H1 (cell line): ENCODE measurements around the gene SGO2. TPM values are rescaled to one million over a fixed set of nuclear protein-coding genes. Genes with fewer than 3 reads are reported as not detected.
"Not testable (repeated sequence)": the region's sequence is repeated elsewhere in the genome, so short reads cannot be mapped to it uniquely, and the experiment has no call there.

Experiments
- CTCF ChIA-PET: fragments of 300-600 bp; sonication (Branson Sonifier 250); formaldehyde crosslinking; loops from one replicate; lab custom pipeline; 2021; ENCODE audit not compliant: partially characterized antibody; lab: Charles Lee
- POLR2A ChIA-PET: fragments of 300-600 bp; sonication (Branson Sonifier 250); formaldehyde crosslinking; loops from one replicate; lab custom pipeline; 2021; ENCODE audit warnings: inconsistent platforms; ENCODE audit not compliant: partially characterized antibody; lab: Charles Lee
- DNase-seq, 2 experiments: peaks; one replicate each; pipeline versions ENCODE4 v3.0.0 to v3.0.0-alpha.2; 2010 to 2022; ENCODE audit warnings: low spot score in 2 of 2, low read depth in 1 of 2, mixed read lengths in 1 of 2
- FAIRE-seq: peaks from 2 replicates; lab custom pipeline; 2011; peaks lifted over from hg19 to GRCh38; lab: Jason Lieb, UNC
- H2AFZ ChIP-seq: 2 replicates; pipeline ENCODE4 v1.8.1; 2012; ENCODE audit warnings: low read length, inconsistent platforms
- H2AK5ac ChIP-seq: 2 replicates; pipeline ENCODE4 v1.6.1; 2013; ENCODE audit warnings: low read depth, low read length
- H2BK120ac ChIP-seq: replicated peaks from 2 replicates; pipeline ENCODE3; 2013; ENCODE audit warnings: low read depth, low read length, inconsistent platforms
- H2BK12ac ChIP-seq: 2 replicates; pipeline ENCODE4 v1.6.1; 2013; ENCODE audit warnings: low read depth, low read length
- H2BK15ac ChIP-seq: 2 replicates; pipeline ENCODE4 v1.6.1; 2013; ENCODE audit warnings: low read length
- H2BK20ac ChIP-seq: 2 replicates; pipeline ENCODE4 v1.6.1; 2013; ENCODE audit warnings: low read length
- H2BK5ac ChIP-seq: 2 replicates; pipeline ENCODE4 v1.6.1; 2013; ENCODE audit warnings: low read depth, low read length
- H3K14ac ChIP-seq: 2 replicates; pipeline ENCODE4 v1.6.1; 2013; ENCODE audit warnings: inconsistent platforms; ENCODE audit not compliant: insufficient read length
- H3K18ac ChIP-seq: 2 replicates; pipeline ENCODE4 v1.6.1; 2013; ENCODE audit warnings: low read length; ENCODE audit errors: extremely low read depth
- H3K23ac ChIP-seq: 2 replicates; pipeline ENCODE4 v1.6.1; 2013; ENCODE audit warnings: inconsistent platforms; ENCODE audit not compliant: insufficient read length
- H3K23me2 ChIP-seq: 2 replicates; pipeline ENCODE4 v1.6.1; 2013; ENCODE audit warnings: low read depth, low read length
- H3K27ac ChIP-seq: 2 replicates; pipeline ENCODE4 v1.6.1; 2011; ENCODE audit warnings: low read depth, low read length, inconsistent platforms
- H3K27me3 ChIP-seq, 4 experiments: replicated peaks in 1 of 4; 1 replicate in 1 of 4; 2 replicates in 3 of 4; pipeline versions ENCODE4 v1.6.1 to v1.8.1; 2011 to 2013; ENCODE audit warnings: low read length in 3 of 4, mild to moderate bottlenecking in 3 of 4, inconsistent platforms in 2 of 4, mixed read lengths in 2 of 4, moderate library complexity in 1 of 4; ENCODE audit not compliant: control insufficient read depth in 3 of 4, insufficient read depth in 3 of 4; ENCODE audit errors: extremely low read depth in 1 of 4
- H3K36me3 ChIP-seq, 4 experiments: 2 replicates each; pipeline versions ENCODE4 v1.6.1 to v1.8.1; 2011 to 2013; ENCODE audit warnings: mild to moderate bottlenecking in 4 of 4, low read length in 3 of 4, moderate library complexity in 2 of 4, control low read depth in 1 of 4, inconsistent platforms in 1 of 4; ENCODE audit not compliant: insufficient read depth in 4 of 4, control insufficient read depth in 2 of 4
- H3K4ac ChIP-seq: replicated peaks from 2 replicates; pipeline ENCODE3; 2013; ENCODE audit warnings: low read length, low read depth, mixed read lengths, inconsistent platforms; ENCODE audit not compliant: insufficient read length
- H3K4me1 ChIP-seq, 4 experiments: replicated peaks in 1 of 4; 1 replicate in 1 of 4; 2 replicates in 3 of 4; pipeline versions ENCODE4 v1.6.1 to v1.8.1; 2011 to 2013; ENCODE audit warnings: low read length in 3 of 4, inconsistent platforms in 2 of 4, mixed read lengths in 1 of 4; ENCODE audit not compliant: insufficient read depth in 4 of 4, control insufficient read depth in 3 of 4
- H3K4me2 ChIP-seq, 2 experiments: 2 replicates each; pipeline versions ENCODE4 v1.6.1 to v1.8.1; 2011 to 2013; ENCODE audit warnings: low read depth in 2 of 2, low read length in 2 of 2, control low read depth in 1 of 2, inconsistent platforms in 1 of 2, mild to moderate bottlenecking in 1 of 2; ENCODE audit not compliant: insufficient read depth in 1 of 2
- H3K4me3 ChIP-seq, 4 experiments: fragments of 200-600, 300-600 bp in 1 of 4; sonication (generic), shearing (Covaris generic), sonication (Bioruptor Twin) in 1 of 4; 2 replicates each; pipeline versions ENCODE4 v1.5.1 to v1.8.1; 2011 to 2016; ENCODE audit warnings: low read length in 4 of 4, low read depth in 3 of 4, control low read depth in 2 of 4, inconsistent platforms in 2 of 4, mild to moderate bottlenecking in 2 of 4, mixed read lengths in 1 of 4, moderate library complexity in 1 of 4; ENCODE audit not compliant: insufficient read depth in 2 of 4; ENCODE audit errors: extremely low read depth in 1 of 4
- H3K56ac ChIP-seq: replicated peaks from 2 replicates; pipeline ENCODE3; 2013; ENCODE audit warnings: low read depth, mild to moderate bottlenecking, mixed read lengths, low read length, inconsistent platforms; ENCODE audit not compliant: insufficient read length
- H3K79me1 ChIP-seq: 2 replicates; pipeline ENCODE4 v1.6.1; 2013; ENCODE audit warnings: low read depth, low read length, control low read depth
- H3K79me2 ChIP-seq, 2 experiments: 2 replicates each; pipeline versions ENCODE4 v1.6.1 to v1.8.1; 2012 to 2013; ENCODE audit warnings: low read length in 2 of 2, mild to moderate bottlenecking in 2 of 2, inconsistent platforms in 1 of 2; ENCODE audit not compliant: insufficient read depth in 2 of 2, control insufficient read depth in 1 of 2
- H3K9ac ChIP-seq, 4 experiments: replicated peaks in 1 of 4; 1 replicate in 1 of 4; 2 replicates in 3 of 4; pipeline versions ENCODE4 v1.6.1 to v1.8.1; 2011 to 2013; ENCODE audit warnings: low read depth in 3 of 4, low read length in 3 of 4, control low read depth in 2 of 4, mild to moderate bottlenecking in 2 of 4, moderate library complexity in 2 of 4, inconsistent platforms in 1 of 4; ENCODE audit errors: extremely low read depth in 1 of 4
- H3K9me3 ChIP-seq, 2 experiments: 2 replicates each; pipeline versions ENCODE4 v1.6.1 to v1.8.1; 2012 to 2013; ENCODE audit warnings: mild to moderate bottlenecking in 2 of 2, moderate library complexity in 2 of 2, control low read depth in 1 of 2, inconsistent platforms in 1 of 2, low read depth in 1 of 2, low read length in 1 of 2, mixed read lengths in 1 of 2; ENCODE audit not compliant: insufficient read depth in 2 of 2
- H4K20me1 ChIP-seq, 2 experiments: replicated peaks in 1 of 2; 2 replicates each; pipeline versions ENCODE3 to v1.8.1; 2011 to 2013; ENCODE audit warnings: inconsistent platforms in 2 of 2, low read length in 2 of 2, mild to moderate bottlenecking in 1 of 2; ENCODE audit not compliant: insufficient read depth in 2 of 2, control insufficient read depth in 1 of 2
- H4K5ac ChIP-seq: 2 replicates; pipeline ENCODE4 v1.6.1; 2013; ENCODE audit warnings: low read length, low read depth, mixed read lengths, inconsistent platforms; ENCODE audit not compliant: insufficient read length
- H4K8ac ChIP-seq: 2 replicates; pipeline ENCODE4 v1.8.0; 2013; ENCODE audit warnings: mild to moderate bottlenecking, moderate library complexity, low read length, inconsistent platforms; ENCODE audit not compliant: insufficient read depth; ENCODE audit errors: extremely low read depth
- H4K91ac ChIP-seq: replicated peaks from 2 replicates; pipeline ENCODE3; 2013; ENCODE audit warnings: low read length, mixed read lengths, inconsistent platforms; ENCODE audit not compliant: insufficient read length
- WGBS, 2 experiments: shearing (Covaris generic) in 1 of 2; methylation state at CpG; one replicate each; pipeline versions ENCODE4 v1.1.6 to v1.1.7; 2013 to 2015; ENCODE audit warnings: low lambda C conversion rate in 2 of 2, mixed read lengths in 2 of 2, inconsistent platforms in 1 of 2, low coverage in 1 of 2, missing lambda C conversion rate in 1 of 2; ENCODE audit not compliant: insufficient replicate concordance in 2 of 2, insufficient coverage in 1 of 2, insufficient read length in 1 of 2; ENCODE audit errors: extremely low coverage in 1 of 2, missing lambda C conversion rate in 1 of 2; 5-methylcytosine and 5-hydroxymethylcytosine counted together
- polyA plus RNA-seq, 7 experiments: library from polyadenylated mRNA; depleted of rRNA in 3 of 7; stranded (reverse) in 5 of 7; unstranded in 2 of 7; fragments of >200 nt in 5 of 7; fragments of 200-250 nt in 2 of 7; gene quantifications; 1 replicate in 5 of 7; 2 replicates in 1 of 7; 4 replicates in 1 of 7; pipeline versions ENCODE4 v1.2.1 to v1.2.3, GENCODE V29; 2011 to 2013; ENCODE audit warnings: missing spikeins in 2 of 7, mixed read lengths in 2 of 7
- total RNA-seq: library from RNA; stranded (reverse); fragmentation: NEBNext Ultra II Directional; extraction: Animal tissue kit (Norgen Biotek cat#: 25700); gene quantifications from 2 replicates; pipeline ENCODE4 v1.2.1, GENCODE V29; 2021

Gene SGO2
- total and polyA plus RNA-seq, 2 of the 8 experiments (the other 6 are each of a cell fraction or from before 2014, with no cell fraction given), result 2.4 to 33.2 TPM

GRCh38 chr2:200610217-200610616 is 84.2 kb downstream of the SGO2 start:
- not testable (repeated sequence) for H3K27ac ChIP-seq

More at GRCh38 chr2:200610217-200610616, 84.2 kb downstream of the SGO2 start:
- H4K5ac ChIP-seq, H3K4me3 ChIP-seq, H2BK5ac ChIP-seq, H4K91ac ChIP-seq, H3K79me1 ChIP-seq, H2BK120ac ChIP-seq, H3K36me3 ChIP-seq, DNase-seq, H3K4me2 ChIP-seq, H2BK20ac ChIP-seq, H3K27me3 ChIP-seq, H3K23me2 ChIP-seq, H2AFZ ChIP-seq, FAIRE-seq, H2AK5ac ChIP-seq, H2BK12ac ChIP-seq, H2BK15ac ChIP-seq, H3K79me2 ChIP-seq, POLR2A ChIA-PET, H4K20me1 ChIP-seq, H3K9ac ChIP-seq, H3K4ac ChIP-seq, H3K18ac ChIP-seq, H3K9me3 ChIP-seq, H4K8ac ChIP-seq, H3K4me1 ChIP-seq, H3K14ac ChIP-seq, H3K23ac ChIP-seq, H3K56ac ChIP-seq: not testable (repeated sequence)
- CTCF ChIA-PET, result interaction anchor here (1.0 kb wide), 1 partner anchor 16 kb away, joined by 3 read pairs; no protein-coding TSS in a partner anchor
- WGBS, 2 experiments, result 90% methylated on average over 3 of the region's 3 CpGs; no CpG with 5 or more reads in 1 of the 2 experiments
